Retinal pigment epithelial cell (primary cell): ENCODE data around the gene GALNT17.

Experiments used
- DNase-seq: peaks from one replicate; pipeline ENCODE4 v3.0.0-alpha.2; 2010; ENCODE audit warnings: low read depth
- H3K4me3 ChIP-seq: 2 replicates; pipeline ENCODE4 v1.5.1; 2011; ENCODE audit warnings: mild to moderate bottlenecking, low read length, control low read depth, moderate library complexity
- TF ChIP-seq, protein P1 (sequence below): conservative IDR thresholded peaks from 2 replicates; pipeline ENCODE4 v1.5.1; 2011; ENCODE audit warnings: low read depth, low read length, control low read depth, inconsistent platforms

GALNT17 gene

GRCh38 chr7:71429083-71429482 is 297.1 kb downstream of the GALNT17 start:
- TF ChIP-seq, protein P1, sequence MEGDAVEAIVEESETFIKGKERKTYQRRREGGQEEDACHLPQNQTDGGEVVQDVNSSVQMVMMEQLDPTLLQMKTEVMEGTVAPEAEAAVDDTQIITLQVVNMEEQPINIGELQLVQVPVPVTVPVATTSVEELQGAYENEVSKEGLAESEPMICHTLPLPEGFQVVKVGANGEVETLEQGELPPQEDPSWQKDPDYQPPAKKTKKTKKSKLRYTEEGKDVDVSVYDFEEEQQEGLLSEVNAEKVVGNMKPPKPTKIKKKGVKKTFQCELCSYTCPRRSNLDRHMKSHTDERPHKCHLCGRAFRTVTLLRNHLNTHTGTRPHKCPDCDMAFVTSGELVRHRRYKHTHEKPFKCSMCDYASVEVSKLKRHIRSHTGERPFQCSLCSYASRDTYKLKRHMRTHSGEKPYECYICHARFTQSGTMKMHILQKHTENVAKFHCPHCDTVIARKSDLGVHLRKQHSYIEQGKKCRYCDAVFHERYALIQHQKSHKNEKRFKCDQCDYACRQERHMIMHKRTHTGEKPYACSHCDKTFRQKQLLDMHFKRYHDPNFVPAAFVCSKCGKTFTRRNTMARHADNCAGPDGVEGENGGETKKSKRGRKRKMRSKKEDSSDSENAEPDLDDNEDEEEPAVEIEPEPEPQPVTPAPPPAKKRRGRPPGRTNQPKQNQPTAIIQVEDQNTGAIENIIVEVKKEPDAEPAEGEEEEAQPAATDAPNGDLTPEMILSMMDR, result no peak
- DNase-seq, result no peak
- no peak overlapping the region for H3K4me3 ChIP-seq

- no peak overlapping the region for H3K4me3 ChIP-seq
- TF ChIP-seq, protein P1, result no peak
- DNase-seq, result no peak
Measured at GRCh38 chr7:71430246-71430645, 298.3 kb downstream of the GALNT17 start.

DNA sequence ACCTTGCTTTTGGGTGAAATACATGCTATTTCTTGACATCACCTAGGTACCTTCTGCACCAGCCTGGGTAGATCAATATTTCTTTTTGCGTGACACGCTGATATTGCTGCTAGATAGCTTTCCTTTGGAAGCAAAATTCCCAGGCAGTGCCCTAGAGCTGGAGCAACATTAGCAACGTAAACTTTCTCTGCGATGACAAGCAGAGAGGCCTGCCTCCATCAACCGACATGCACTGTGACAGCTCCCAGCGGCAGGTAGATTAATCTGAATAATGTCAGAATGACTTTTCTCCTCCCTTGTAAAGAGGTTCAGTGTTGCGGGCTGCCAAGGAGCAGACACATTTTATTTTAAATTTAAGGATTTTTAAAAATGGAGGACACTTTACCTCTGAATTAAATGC is 307.4 kb downstream of the GALNT17 start:
- TF ChIP-seq, protein P1, result no peak
- no peak overlapping the region for H3K4me3 ChIP-seq
- no peak for DNase-seq

GRCh38 chr7:71442492-71443190 is 310.7 kb downstream of the GALNT17 start:
- TF ChIP-seq, protein P1, result no peak
- no peak for DNase-seq
- no peak overlapping the region for H3K4me3 ChIP-seq

DNA sequence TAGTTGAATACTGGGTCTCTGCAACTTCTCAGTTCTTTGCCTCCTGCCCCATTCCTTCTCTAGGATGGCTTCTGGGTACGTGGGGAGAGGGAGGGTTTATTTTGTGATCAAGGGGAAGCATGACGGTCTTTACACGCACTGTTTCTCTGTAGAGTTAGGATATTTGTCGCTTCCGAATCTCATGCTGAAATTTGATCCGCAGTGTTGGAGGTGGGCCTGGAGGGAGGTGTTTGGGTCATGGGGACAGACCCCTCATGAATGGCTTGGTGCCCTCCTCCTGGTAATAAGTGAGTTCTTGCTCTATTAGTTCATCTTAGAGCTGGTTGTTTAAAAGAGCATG is 311.2 kb downstream of the GALNT17 start:
- DNase-seq, result no peak
- no peak overlapping the region for H3K4me3 ChIP-seq
- TF ChIP-seq, protein P1, result no peak

- TF ChIP-seq, protein P1, result no peak
- no peak overlapping the region for H3K4me3 ChIP-seq
- DNase-seq, result no peak
Measured at GRCh38 chr7:71444130-71444529, 312.2 kb downstream of the GALNT17 start.

- no peak for DNase-seq
- TF ChIP-seq, protein P1, result no peak
- H3K4me3 ChIP-seq, result no peak overlapping the region
Measured at GRCh38 chr7:71453630-71454029, 321.7 kb downstream of the GALNT17 start.
